IgD-negative memory B cell (primary cell): ENCODE measurements around the gene LBR. TPM values are rescaled to one million over a fixed set of nuclear protein-coding genes. Genes with fewer than 3 reads are reported as not detected.

Experiments used
- H3K27ac Mint-ChIP-seq, 3 donors: one replicate each; pipeline ENCODE4 v1.8.0; 2020 to 2022; ENCODE audit warnings: mild to moderate bottlenecking in 3 of 3, mixed read lengths in 3 of 3, moderate library complexity in 1 of 3
- H3K27me3 Mint-ChIP-seq: one replicate; pipeline ENCODE4 v1.8.0; 2021; ENCODE audit warnings: mixed read lengths
- H3K36me3 Mint-ChIP-seq: one replicate; pipeline ENCODE4 v1.8.0; 2020; ENCODE audit warnings: mild to moderate bottlenecking, mixed read lengths
- H3K4me1 Mint-ChIP-seq, 3 donors: one replicate each; pipeline ENCODE4 v1.8.0; 2020 to 2022; ENCODE audit warnings: mixed read lengths in 3 of 3, mild to moderate bottlenecking in 1 of 3
- H3K4me3 Mint-ChIP-seq, 4 donors: one replicate each; pipeline ENCODE4 v1.8.0; 2020 to 2022; ENCODE audit warnings: mild to moderate bottlenecking in 4 of 4, mixed read lengths in 4 of 4, moderate library complexity in 3 of 4
- H3K9me3 Mint-ChIP-seq, 3 donors: one replicate each; pipeline ENCODE4 v1.8.0; 2020 to 2021; ENCODE audit warnings: mixed read lengths in 3 of 3, mild to moderate bottlenecking in 1 of 3
- polyA plus RNA-seq: library from polyadenylated mRNA; unstranded; fragments of 300-500 nt; fragmentation: Illumina TruSeq; gene quantifications from one replicate; pipeline ENCODE4 v1.2.3, GENCODE V29; 2021

Gene LBR
- polyA plus RNA-seq, 1 donor from 2014 or later: 82.2 TPM

DNA sequence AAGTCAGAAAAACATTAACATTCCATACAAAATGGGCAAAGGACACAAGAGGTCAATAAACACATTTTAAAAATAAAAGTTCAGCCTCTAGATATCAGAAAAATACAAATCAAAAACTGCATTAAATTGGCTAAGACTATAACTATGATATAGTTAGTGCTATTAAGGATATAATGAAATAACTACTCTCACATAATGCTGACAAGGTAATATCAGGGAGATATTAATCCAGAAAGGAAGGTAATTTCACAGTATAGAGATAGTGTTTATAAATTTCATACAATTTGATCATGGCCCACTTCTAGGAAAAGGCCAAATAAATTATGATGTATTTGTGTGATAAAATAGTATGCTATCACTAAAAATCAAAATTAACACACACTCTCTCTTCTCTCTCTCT, 61.8 kb downstream of the LBR start:
- Mint-ChIP-seq H3K36me3 (no peaks in the 10 kb centered on the region), H3K4me1 (peaks cover 0 to 2% (median 0%) of the 10 kb centered on the region in 3 donors), H3K27me3 (no peaks in the 10 kb centered on the region), H3K9me3 (no peaks in the 10 kb centered on the region), H3K4me3 (no peak overlapping the region), H3K27ac (no peak overlapping the region)

DNA sequence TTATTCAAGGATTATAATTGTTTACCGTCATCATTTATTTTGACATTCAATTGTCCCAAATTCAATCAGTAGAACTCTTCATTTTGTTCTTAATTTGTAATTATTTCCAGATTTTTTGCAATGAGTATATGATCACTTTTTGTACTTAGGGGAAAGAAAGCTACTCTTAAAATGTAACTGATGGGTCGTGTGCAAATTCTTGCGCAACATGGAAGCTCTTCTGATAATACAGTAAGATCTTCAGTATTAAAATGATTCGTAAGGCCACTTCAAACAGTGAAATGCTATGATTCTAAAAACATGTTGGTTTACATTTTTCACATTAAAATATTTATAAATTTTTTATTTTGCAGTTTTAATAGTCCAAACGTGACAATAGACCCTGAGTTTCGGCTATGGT, 63.4 kb downstream of the LBR start:
- peaks cover 0 to 2% (median 0%) of the 10 kb centered on the region in 3 donors for H3K4me1 Mint-ChIP-seq
- no peaks in the 10 kb centered on the region for H3K27me3 Mint-ChIP-seq
- no peaks in the 10 kb centered on the region for H3K36me3 Mint-ChIP-seq
- no peaks in the 10 kb centered on the region for H3K9me3 Mint-ChIP-seq
- H3K27ac Mint-ChIP-seq: no peak overlapping the region
- no peak overlapping the region for H3K4me3 Mint-ChIP-seq

DNA sequence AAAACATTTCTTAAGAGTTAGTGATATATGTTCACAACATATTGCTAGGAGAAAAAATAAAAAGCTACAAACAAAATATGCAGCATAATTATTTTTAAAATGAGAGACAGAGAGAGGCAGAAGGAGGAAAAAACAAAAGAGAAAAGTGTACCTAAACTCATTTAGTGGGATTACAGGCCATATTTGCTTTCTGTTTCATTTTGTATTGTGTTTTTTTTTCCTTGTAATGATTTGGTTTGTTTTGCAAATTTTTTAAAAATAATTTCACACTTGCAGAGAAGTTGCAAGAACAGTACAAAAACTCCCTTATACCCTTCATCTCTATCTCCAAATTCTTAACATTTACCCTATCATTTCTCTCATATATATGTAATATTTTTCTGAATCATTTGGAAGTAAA, 65.0 kb downstream of the LBR start:
- Mint-ChIP-seq H3K27ac (no peak overlapping the region), H3K4me1 (peaks cover 0 to 2% (median 0%) of the 10 kb centered on the region in 3 donors), H3K4me3 (no peak overlapping the region), H3K36me3 (no peaks in the 10 kb centered on the region), H3K9me3 (no peaks in the 10 kb centered on the region), H3K27me3 (peaks cover 10% of the 10 kb centered on the region)

DNA sequence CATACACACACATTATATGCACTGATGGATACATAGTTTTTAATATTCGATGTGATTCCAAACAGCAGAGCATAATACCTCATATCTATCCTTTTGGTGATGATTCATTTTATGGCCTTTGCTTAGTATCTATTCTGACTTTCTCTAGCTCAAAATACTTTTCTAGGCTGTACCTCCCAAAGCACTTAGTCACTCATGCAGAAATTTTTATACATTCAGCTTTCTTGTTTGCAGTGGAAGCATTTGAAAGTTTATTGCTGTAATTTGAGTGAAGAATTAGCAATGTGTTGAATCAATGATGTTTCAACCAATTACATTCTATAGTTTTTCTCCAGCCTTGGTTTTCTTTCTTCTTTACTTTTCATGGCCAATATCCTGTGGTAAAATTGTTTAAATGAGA, 66.7 kb downstream of the LBR start:
- Mint-ChIP-seq H3K4me3 (no peak overlapping the region), H3K9me3 (no peaks in the 10 kb centered on the region), H3K27me3 (peaks cover 12% of the 10 kb centered on the region), H3K4me1 (peaks cover 0 to 2% (median 0%) of the 10 kb centered on the region in 3 donors), H3K36me3 (no peaks in the 10 kb centered on the region), H3K27ac (no peak overlapping the region)

DNA sequence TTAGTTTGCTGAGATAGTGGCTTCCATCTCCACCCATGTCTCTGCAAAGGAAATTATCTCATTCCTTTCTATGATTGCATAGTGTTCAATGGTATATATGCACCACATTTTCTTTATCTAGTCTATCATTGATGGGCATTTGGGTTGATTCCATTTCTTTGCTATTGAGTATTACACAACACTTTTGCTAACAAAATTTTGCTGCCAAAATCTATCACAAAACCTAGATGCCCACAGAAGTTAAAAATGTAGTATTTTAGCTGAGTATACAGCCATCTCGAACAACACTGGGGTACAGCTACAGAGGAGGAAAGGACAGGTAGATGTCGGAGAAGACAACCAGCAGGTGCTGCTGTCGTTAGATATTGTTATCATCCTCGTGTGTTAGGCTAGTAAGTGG, 67.7 kb downstream of the LBR start:
- H3K27ac Mint-ChIP-seq: no peak overlapping the region
- peaks cover 17% of the 10 kb centered on the region for H3K27me3 Mint-ChIP-seq
- H3K9me3 Mint-ChIP-seq: peaks cover 0 to 3% (median 0%) of the 10 kb centered on the region in 3 donors
- H3K4me3 Mint-ChIP-seq: peak overlapping the region in 1 of 4 donors; percentile 64
- H3K4me1 Mint-ChIP-seq: peaks cover 0 to 2% (median 0%) of the 10 kb centered on the region in 3 donors
- H3K36me3 Mint-ChIP-seq: no peaks in the 10 kb centered on the region

DNA sequence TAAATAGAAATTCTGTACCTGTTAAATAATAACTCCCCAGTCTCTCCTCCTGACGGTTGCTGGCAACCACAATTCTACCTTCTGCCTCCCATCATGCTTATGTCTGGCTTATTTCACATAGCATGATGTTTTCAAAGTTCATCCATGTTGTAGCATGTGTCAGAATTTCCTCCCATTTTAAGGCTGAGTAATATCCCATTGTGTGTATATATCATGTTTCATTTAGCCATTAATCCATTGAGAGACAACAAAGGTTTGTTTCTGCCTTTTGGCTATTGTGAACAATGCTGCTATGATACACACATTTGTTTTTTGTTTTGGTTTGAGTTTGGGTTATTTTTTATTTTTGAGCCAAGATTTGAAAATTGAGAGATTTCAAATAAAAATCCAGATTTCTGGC, 72.0 kb downstream of the LBR start:
- H3K27ac Mint-ChIP-seq: no peak overlapping the region
- H3K27me3 Mint-ChIP-seq: peaks cover 22% of the 10 kb centered on the region
- no peak overlapping the region for H3K4me3 Mint-ChIP-seq
- no peaks in the 10 kb centered on the region for H3K36me3 Mint-ChIP-seq
- H3K9me3 Mint-ChIP-seq: peaks cover 0 to 3% (median 0%) of the 10 kb centered on the region in 3 donors
- H3K4me1 Mint-ChIP-seq: peaks cover 0 to 2% (median 0%) of the 10 kb centered on the region in 3 donors

DNA sequence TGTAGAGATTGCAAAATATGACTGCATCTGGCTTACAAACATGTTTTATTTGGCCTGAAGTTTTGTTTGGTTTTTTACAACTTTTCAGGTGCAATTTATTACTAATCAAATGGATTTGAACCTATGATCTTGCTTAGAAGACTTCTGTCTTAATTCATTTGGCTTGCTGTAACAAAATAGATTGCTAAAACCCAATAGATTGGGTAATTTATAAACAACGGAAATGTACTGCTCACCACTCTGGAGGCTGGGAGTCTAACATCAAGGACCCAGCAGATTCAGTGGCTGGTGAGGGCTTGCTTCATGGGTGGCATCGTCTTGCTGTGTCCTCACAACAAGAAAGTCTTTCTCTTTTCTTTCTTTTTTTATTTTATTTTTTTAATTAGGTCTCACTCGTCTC, 72.9 kb downstream of the LBR start:
- no peaks in the 10 kb centered on the region for H3K36me3 Mint-ChIP-seq
- peaks cover 22% of the 10 kb centered on the region for H3K27me3 Mint-ChIP-seq
- peaks cover 0 to 3% (median 0%) of the 10 kb centered on the region in 3 donors for H3K9me3 Mint-ChIP-seq
- no peak overlapping the region for H3K4me3 Mint-ChIP-seq
- H3K27ac Mint-ChIP-seq: no peak overlapping the region
- peaks cover 0 to 2% (median 0%) of the 10 kb centered on the region in 3 donors for H3K4me1 Mint-ChIP-seq

Other genes starting within 250 kb of the LBR start
- 0.04 TPM for gene ENAH, start 225.1 kb upstream of the LBR start, polyA plus RNA-seq